ENCODE results near the gene NGFR. TPM values are rescaled to one million over a fixed set of nuclear protein-coding genes. Genes with fewer than 3 reads are reported as not detected.

The NGFR gene
- total RNA-seq, 1 experiment from 2014 or later: 1.6 TPM

DNA sequence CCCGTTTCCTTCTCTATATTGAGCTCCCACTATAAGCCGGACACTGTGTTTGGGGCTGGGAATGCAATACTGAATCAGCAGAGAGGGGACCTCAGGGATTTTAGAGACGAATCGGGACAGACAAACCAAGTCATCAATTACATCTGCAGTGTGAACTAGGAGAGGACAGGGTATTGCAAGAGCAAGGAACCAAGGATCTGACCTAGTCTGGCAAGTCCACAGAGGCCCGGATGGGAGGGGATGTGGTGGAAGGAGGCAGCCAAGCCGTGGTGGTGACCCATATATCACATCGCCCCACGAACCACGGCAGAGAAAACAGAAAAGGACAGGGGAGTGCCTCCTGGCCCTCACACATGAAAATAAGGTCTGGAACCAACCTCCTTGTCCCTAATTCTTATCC, 52.5 kb downstream of the NGFR start:
- DNase-seq (ENCODE audit: low read depth, low spot score): no peak
- Histone ChIP-seq H3K4me3 (ENCODE audit: low read depth in 2 of 2, low read length in 2 of 2) (no peak overlapping the region), H3K27ac (ENCODE audit: low read length) (no peak overlapping the region), H3K27me3 (ENCODE audit: control insufficient read depth, insufficient read depth, low read length) (no peaks in the 10 kb centered on the region), H3K9me3 (ENCODE audit: control insufficient read depth, insufficient read depth, low read depth, low read length) (no peaks in the 10 kb centered on the region), H3K4me1 (ENCODE audit: control insufficient read depth, insufficient read depth, low read length) (no peaks in the 10 kb centered on the region), H3K36me3 (ENCODE audit: control insufficient read depth, insufficient read depth, low read length) (no peaks in the 10 kb centered on the region)
- ATAC-seq: no peak
- intact Hi-C loops (cut with micrococcal nuclease; ENCODE audit: unreplicated experiment): loop anchor here (5.0 kb wide), 1 partner anchor 940 kb away; no protein-coding TSS in a partner anchor
- ChIA-PET POLR2A (no interaction called here), CTCF (no interaction called here)
- TF ChIP-seq REST (IDR thresholded peaks at IDR 0.05; ENCODE audit: insufficient read depth in 1 of 2, low read depth in 2 of 2, low read length in 1 of 2) (no peak), POLR2AphosphoS5 (IDR thresholded peaks at IDR 0.05; ENCODE audit: low read depth, low read length) (no peak), TCF7L2 (IDR thresholded peaks at IDR 0.05; ENCODE audit: low read depth, low read length) (no peak), SIN3A (IDR thresholded peaks at IDR 0.05; ENCODE audit: borderline replicate concordance, insufficient read depth, low read depth, low read length) (no peak), CTCF (IDR thresholded peaks at IDR 0.05) (no peak)
- BruUV-seq (replicated peaks): no TSS peak
- in situ Hi-C loops (cut with HindIII; ENCODE audit: low pct_unique_long_range_greater_than_20kb, low sequenced_read_pairs): no loop called here

GRCh38 chr17:49548051-49548505, 53.0 kb downstream of the NGFR start:
- intact Hi-C loops (cut with micrococcal nuclease; ENCODE audit: unreplicated experiment): loop anchor here (5.0 kb wide), 1 partner anchor 941 kb away; no protein-coding TSS in a partner anchor
- in situ Hi-C loops (cut with HindIII; ENCODE audit: low pct_unique_long_range_greater_than_20kb, low sequenced_read_pairs): no loop called here
- no peaks in the 10 kb centered on the region for H3K36me3 ChIP-seq (ENCODE audit: control insufficient read depth, insufficient read depth, low read length)

More at GRCh38 chr17:49548051-49548505, 53.0 kb downstream of the NGFR start:
- DNase-seq (ENCODE audit: low read depth, low spot score): no peak
- ATAC-seq: no peak
- Histone ChIP-seq H3K27ac (ENCODE audit: low read length) (no peak overlapping the region), H3K4me3 (ENCODE audit: low read depth in 2 of 2, low read length in 2 of 2) (no peak overlapping the region), H3K9me3 (ENCODE audit: control insufficient read depth, insufficient read depth, low read depth, low read length) (no peaks in the 10 kb centered on the region), H3K27me3 (ENCODE audit: control insufficient read depth, insufficient read depth, low read length) (no peaks in the 10 kb centered on the region), H3K4me1 (ENCODE audit: control insufficient read depth, insufficient read depth, low read length) (no peaks in the 10 kb centered on the region)
- no TSS peak for BruUV-seq (replicated peaks)
- CTCF ChIA-PET: no interaction called here
- POLR2A ChIA-PET: no interaction called here
- TF ChIP-seq TCF7L2 (IDR thresholded peaks at IDR 0.05; ENCODE audit: low read depth, low read length) (no peak), SIN3A (IDR thresholded peaks at IDR 0.05; ENCODE audit: borderline replicate concordance, insufficient read depth, low read depth, low read length) (no peak), CTCF (IDR thresholded peaks at IDR 0.05) (no peak), REST (IDR thresholded peaks at IDR 0.05; ENCODE audit: insufficient read depth in 1 of 2, low read depth in 2 of 2, low read length in 1 of 2) (no peak), POLR2AphosphoS5 (IDR thresholded peaks at IDR 0.05; ENCODE audit: low read depth, low read length) (no peak)
